HepG2 (cell line): ENCODE data around the gene BMP8B. TPM values are rescaled to one million over a fixed set of nuclear protein-coding genes. Genes with fewer than 3 reads are reported as not detected.
A peak's percentile ranks its signal among the peaks of the same experiment; 100 is the strongest.

Experiments used
- ATAC-seq: fragments of 200-7000 bp; cut with Tn5 transposase; 3 replicates; pipeline ENCODE4 v1.9.1; 2020; ENCODE audit warnings: mild to moderate bottlenecking, moderate library complexity
- Bru-seq: library from RNA; stranded (reverse); fragments of 400-500 nt; gene quantifications from one replicate; lab custom pipeline; 2021; lab: Mats Ljungman, UMichigan
- BruChase-seq, 2 experiments: library from RNA; stranded (reverse); fragments of 400-500 nt; gene quantifications; one replicate each; lab custom pipeline; 2021; lab: Mats Ljungman, UMichigan
- BruUV-seq: library from RNA; stranded (reverse); fragments of 400-500 nt; replicated peaks from 2 replicates; lab custom pipeline; 2021; lab: Mats Ljungman, UMichigan
- CTCF ChIA-PET: fragments of 300-600 bp; formaldehyde crosslinking; extraction: SDS; loops from one replicate; lab custom pipeline; 2021; ENCODE audit warnings: low total read pairs, inconsistent platforms, low intra/inter-chr PET ratio; lab: Yijun Ruan, JAX
- POLR2A ChIA-PET: fragments of 350-600 bp; sonication (Branson Sonifier 250); formaldehyde crosslinking; loops from one replicate; lab custom pipeline; 2020; ENCODE audit warnings: antibody characterized with exemption, inconsistent platforms; lab: Yijun Ruan, JAX
- DNase-seq: peaks from one replicate; pipeline ENCODE4 v3.0.0-alpha.2; 2015; ENCODE audit warnings: low spot score
- FAIRE-seq: peaks from 3 replicates; lab custom pipeline; 2011; peaks lifted over from hg19 to GRCh38; lab: Jason Lieb, UNC
- H2AFZ ChIP-seq: one replicate; pipeline ENCODE4 v1.6.1; 2011; ENCODE audit warnings: low read length, inconsistent platforms
- H3K27ac ChIP-seq: fragments of 300-600 bp; 3 replicates; pipeline ENCODE4 v1.8.0; 2011; ENCODE audit warnings: mixed run types, mild to moderate bottlenecking, mixed read lengths, low read length, inconsistent platforms; ENCODE audit not compliant: insufficient read depth; ENCODE audit errors: extremely low read length
- H3K27me3 ChIP-seq, 2 experiments: fragments of 200-600 bp in 1 of 2; 2 replicates in 1 of 2; 3 replicates in 1 of 2; pipeline versions ENCODE4 v1.6.0 to v1.8.0; 2011; ENCODE audit warnings: low read length in 2 of 2, mild to moderate bottlenecking in 2 of 2, moderate library complexity in 2 of 2, inconsistent platforms in 1 of 2; ENCODE audit not compliant: insufficient read depth in 2 of 2, control insufficient read depth in 1 of 2
- H3K36me3 ChIP-seq, 2 experiments: fragments of 200-600 bp in 1 of 2; replicated peaks in 1 of 2; 2 replicates in 1 of 2; 3 replicates in 1 of 2; pipeline versions ENCODE4 v1.5.1 to v1.8.0; 2011; ENCODE audit warnings: low read length in 2 of 2, inconsistent platforms in 1 of 2; ENCODE audit not compliant: insufficient read depth in 2 of 2, control insufficient read depth in 1 of 2
- H3K4me1 ChIP-seq: 2 replicates; pipeline ENCODE4 v1.5.1; 2012; ENCODE audit warnings: low read length, inconsistent platforms; ENCODE audit not compliant: insufficient read depth
- H3K4me2 ChIP-seq: 2 replicates; pipeline ENCODE4 v1.6.0; 2011; ENCODE audit warnings: low read depth, low read length, inconsistent platforms
- H3K4me3 ChIP-seq, 3 experiments: fragments of 200-600 bp in 1 of 3; sonication (generic), shearing (Covaris generic) in 1 of 3; replicated peaks in 1 of 3; 2 replicates each; pipeline ENCODE4 v1.5.1; 2011 to 2016; ENCODE audit warnings: low read length in 3 of 3, inconsistent platforms in 2 of 3, low read depth in 2 of 3, mild to moderate bottlenecking in 2 of 3, control low read depth in 1 of 3, mixed read lengths in 1 of 3; ENCODE audit not compliant: insufficient read depth in 1 of 3
- H3K79me2 ChIP-seq: one replicate; pipeline ENCODE4 v1.6.1; 2011; ENCODE audit warnings: low read length, inconsistent platforms; ENCODE audit not compliant: insufficient read depth
- H3K9ac ChIP-seq: 2 replicates; pipeline ENCODE4 v1.6.0; 2011; ENCODE audit warnings: mild to moderate bottlenecking, low read depth, low read length, inconsistent platforms; ENCODE audit not compliant: insufficient read depth
- H3K9me3 ChIP-seq: 2 replicates; pipeline ENCODE4 v1.5.1; 2012; ENCODE audit warnings: mild to moderate bottlenecking, low read length
- H4K20me1 ChIP-seq: 2 replicates; pipeline ENCODE4 v1.6.0; 2011; ENCODE audit warnings: inconsistent platforms, mild to moderate bottlenecking, low read length, moderate library complexity; ENCODE audit not compliant: insufficient read depth
- EED ChIP-seq: sonication (generic); formaldehyde crosslinking; IDR thresholded peaks from 2 replicates; pipeline ENCODE4 v1.5.0; 2020; ENCODE audit warnings: mild to moderate bottlenecking, missing genetic modification reagents
- ELF3 ChIP-seq: IDR thresholded peaks from 2 replicates; pipeline ENCODE4 v1.6.1; 2016; ENCODE audit warnings: missing genetic modification reagents, missing compliant biosample characterization
- FOSL2 ChIP-seq: sonication (generic); formaldehyde crosslinking; IDR thresholded peaks from 2 replicates; pipeline ENCODE4 v1.4.0; 2020; ENCODE audit warnings: missing genetic modification reagents
- PHF21A ChIP-seq: sonication (generic); formaldehyde crosslinking; IDR thresholded peaks from 2 replicates; pipeline ENCODE4 v1.5.0; 2020; ENCODE audit warnings: mild to moderate bottlenecking, missing genetic modification reagents
- PHF5A ChIP-seq: IDR thresholded peaks from one replicate; pipeline ENCODE4 v1.6.1; 2018; ENCODE audit warnings: low read depth, missing genetic modification reagents; ENCODE audit not compliant: unreplicated experiment
- RNF2 ChIP-seq: fragments of 450-650 bp; conservative IDR thresholded peaks from 2 replicates; pipeline ENCODE4 v1.6.1; 2016; ENCODE audit warnings: low read depth
- SP4 ChIP-seq: sonication (generic); formaldehyde crosslinking; IDR thresholded peaks from 2 replicates; pipeline ENCODE4 v1.8.1; 2023; ENCODE audit warnings: mild to moderate bottlenecking, missing genetic modification reagents
- ZBTB7A ChIP-seq: sonication (generic); formaldehyde crosslinking; IDR thresholded peaks from 2 replicates; pipeline ENCODE4 v1.8.0; 2022; ENCODE audit warnings: mild to moderate bottlenecking, missing genetic modification reagents
- ZFY ChIP-seq: sonication (generic); formaldehyde crosslinking; IDR thresholded peaks from 2 replicates; pipeline ENCODE4 v1.4.0; 2020; ENCODE audit warnings: missing genetic modification reagents
- ZNF468 ChIP-seq: sonication (generic); formaldehyde crosslinking; IDR thresholded peaks from 2 replicates; pipeline ENCODE4 v1.8.0; 2022; ENCODE audit warnings: mild to moderate bottlenecking, moderate library complexity, missing genetic modification reagents
- ZNF563 ChIP-seq: sonication (generic); formaldehyde crosslinking; IDR thresholded peaks from 2 replicates; pipeline ENCODE4 v1.8.0; 2022; ENCODE audit warnings: mild to moderate bottlenecking, moderate library complexity, missing genetic modification reagents
- ZNF687 ChIP-seq: sonication (generic); formaldehyde crosslinking; IDR thresholded peaks from 2 replicates; pipeline ENCODE4 v1.5.1; 2020; ENCODE audit warnings: mild to moderate bottlenecking, missing genetic modification reagents, moderate library complexity
- ZNF776 ChIP-seq: sonication (generic); formaldehyde crosslinking; IDR thresholded peaks from 2 replicates; pipeline ENCODE4 v1.4.0; 2020; ENCODE audit warnings: mild to moderate bottlenecking, missing genetic modification reagents
- WGBS: methylation state at CpG from one replicate; pipeline ENCODE4 v1.1.6; 2017; ENCODE audit warnings: low lambda C conversion rate; 5-methylcytosine and 5-hydroxymethylcytosine counted together
- in situ Hi-C: cut with HindIII; loops from 2 replicates; pipeline ENCODE4 v1.10.0; 2017; ENCODE audit warnings: low pct_unique_long_range_greater_than_20kb; ENCODE audit not compliant: extremely low pct_ligation_motif_present
- intact Hi-C: fragments of 100-400 bp; cut with micrococcal nuclease; formaldehyde crosslinking; loops from one replicate; pipeline ENCODE4 v1.10.0; 2022; ENCODE audit not compliant: unreplicated experiment
- long read RNA-seq, 2 experiments: library from RNA in 1 of 2; library from polyadenylated mRNA in 1 of 2; stranded (forward) in 1 of 2; unstranded in 1 of 2; transcript quantifications; one replicate each; pipeline ENCODE4 v2.0.0, GENCODE V29; 2019 to 2022
- polyA minus RNA-seq, 3 experiments: library from RNA; depleted of rRNA, polyadenylated mRNA; stranded (reverse); fragments of >200 nt; gene quantifications; 2 replicates each; pipeline ENCODE4 v1.2.3, GENCODE V29; 2011; ENCODE audit warnings: low replicate concordance in 1 of 3
- polyA plus RNA-seq, 8 experiments: library from polyadenylated mRNA; depleted of rRNA in 3 of 8; stranded (reverse) in 7 of 8; unstranded in 1 of 8; fragments of >200 nt; fragmentation: Illumina TruSeq in 4 of 8; extraction: Trizol in 4 of 8; gene quantifications; 2 replicates each; pipeline versions ENCODE4 v1.2.1 to v1.2.3, GENCODE V29; 2011 to 2016; ENCODE audit warnings: low read depth in 4 of 8, missing spikeins in 1 of 8, mixed read lengths in 1 of 8; ENCODE audit not compliant: insufficient read depth in 1 of 8
- total RNA-seq, 5 experiments: library from RNA; depleted of rRNA; stranded (reverse); fragments of >200 nt; fragmentation: Illumina TruSeq; extraction: Trizol; gene quantifications; 2 replicates each; pipeline ENCODE4 v1.2.3, GENCODE V29; 2016; ENCODE audit warnings: low read depth in 1 of 5

BMP8B gene, protein sequence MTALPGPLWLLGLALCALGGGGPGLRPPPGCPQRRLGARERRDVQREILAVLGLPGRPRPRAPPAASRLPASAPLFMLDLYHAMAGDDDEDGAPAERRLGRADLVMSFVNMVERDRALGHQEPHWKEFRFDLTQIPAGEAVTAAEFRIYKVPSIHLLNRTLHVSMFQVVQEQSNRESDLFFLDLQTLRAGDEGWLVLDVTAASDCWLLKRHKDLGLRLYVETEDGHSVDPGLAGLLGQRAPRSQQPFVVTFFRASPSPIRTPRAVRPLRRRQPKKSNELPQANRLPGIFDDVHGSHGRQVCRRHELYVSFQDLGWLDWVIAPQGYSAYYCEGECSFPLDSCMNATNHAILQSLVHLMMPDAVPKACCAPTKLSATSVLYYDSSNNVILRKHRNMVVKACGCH
- total RNA-seq (2016; rRNA removed; fragmentation: Illumina TruSeq; extraction: Trizol) (0.14 and 0.29 TPM in 2 replicates), polyA plus RNA-seq (2011; rRNA removed) (0.41 and 0.48 TPM in 2 replicates), polyA minus RNA-seq (2011; rRNA and poly(A)+ RNA removed; ENCODE audit: low replicate concordance) (0.62 and 4.1 TPM in 2 replicates), Bru-seq, nascent RNA (percentile 29 among the genes with signal in this experiment), BruChase-seq, experiment 1, labeled RNA remaining after a 6-hour chase (percentile 34 among the genes with signal in this experiment), BruChase-seq, experiment 2, labeled RNA remaining after a 2-hour chase (percentile 30 among the genes with signal in this experiment)
- total RNA-seq (2016; cell fraction: cytosol; rRNA removed; fragmentation: Illumina TruSeq; extraction: Trizol; ENCODE audit: low read depth), result not detected in 2 replicates
- 0.22 and 0.36 TPM in 2 replicates for total RNA-seq (2016; cell fraction: insoluble cytoplasmic fraction; rRNA removed; fragmentation: Illumina TruSeq; extraction: Trizol)
- total RNA-seq (2016; cell fraction: membrane; rRNA removed; fragmentation: Illumina TruSeq; extraction: Trizol), result 0.09 and 0.17 TPM in 2 replicates
- total RNA-seq (2016; cell fraction: nucleus; rRNA removed; fragmentation: Illumina TruSeq; extraction: Trizol), result 0.22 and 0.34 TPM in 2 replicates
- polyA plus RNA-seq (2011; cell fraction: cytosol; rRNA removed), result 0.24 and 0.41 TPM in 2 replicates
- polyA plus RNA-seq (2011; cell fraction: nucleus; rRNA removed), result 0.24 and 0.33 TPM in 2 replicates
- 0.68 and 0.78 TPM in 2 replicates for polyA plus RNA-seq (2012)
- polyA plus RNA-seq (2016; cell fraction: cytosol; fragmentation: Illumina TruSeq; extraction: Trizol; ENCODE audit: low read depth), result 0.03 TPM in 2 replicates
- 0.24 and 0.44 TPM in 2 replicates for polyA plus RNA-seq (2016; cell fraction: insoluble cytoplasmic fraction; fragmentation: Illumina TruSeq; extraction: Trizol; ENCODE audit: low read depth)
- polyA plus RNA-seq (2016; cell fraction: membrane; fragmentation: Illumina TruSeq; extraction: Trizol; ENCODE audit: low read depth), result 0.06 and 0.09 TPM in 2 replicates
- polyA plus RNA-seq (2016; cell fraction: nucleus; fragmentation: Illumina TruSeq; extraction: Trizol; ENCODE audit: insufficient read depth, low read depth), result 0.37 and 0.51 TPM in 2 replicates
- polyA minus RNA-seq (2011; cell fraction: cytosol; rRNA and poly(A)+ RNA removed), result 0.40 and 0.44 TPM in 2 replicates
- polyA minus RNA-seq (2011; cell fraction: nucleus; rRNA and poly(A)+ RNA removed), result 0.12 and 0.26 TPM in 2 replicates
- long read RNA-seq, experiment 1, partial matches to known transcripts, result 0 of 2 reads
- long read RNA-seq, experiment 1, other reads (novel, unspliced or antisense), result 2 of 2 reads
- long read RNA-seq, experiment 2, partial matches to known transcripts, result 0 of 2 reads
- long read RNA-seq, experiment 2, other reads (novel, unspliced or antisense), result 2 of 2 reads

GRCh38 chr1:39788758-39789570, at the start of gene BMP8B:
Gene BMP8B (minus strand): TSS chr1:39788865. CDS start chr1:39788485, 380 bp downstream.
- Histone ChIP-seq H3K4me1 (peaks cover 7% of the 10 kb centered on the region), H3K79me2 (no peaks in the 10 kb centered on the region), H3K27me3 (peaks cover 0 to 15% of the 10 kb centered on the region in 2 experiments; a peak in 3 of 5 replicates), H3K36me3 (no peaks in the 10 kb centered on the region), H3K27ac (no peak within 1 kb of the TSS), H2AFZ (no peak within 1 kb of the TSS), H3K4me3 (peak within 1 kb of the TSS in 2 of 3 experiments; percentile 54 to 58; a peak in 3 of 6 replicates), H3K9ac (peak within 1 kb of the TSS; percentile 39; the same call in 1 of the 2 replicates), H3K9me3 (no peaks in the 10 kb centered on the region), H3K4me2 (peak within 1 kb of the TSS; percentile 57), H4K20me1 (no peaks in the 10 kb centered on the region)
- CTCF ChIA-PET, result no interaction called here
- POLR2A ChIA-PET, result interaction anchor here (0.6 to 1.1 kb wide), 3 partner anchors 10 to 705 kb away, joined by 3 to 4 read pairs (median 3); partner anchors contain the start of gene PPIE
- in situ Hi-C loops, result no loop called here
- ATAC-seq (peak; percentile 78), DNase-seq (no peak), FAIRE-seq (no peak)
- 66% methylated on average over 9 of the region's 91 CpGs for WGBS
- BruUV-seq, result no TSS peak
- intact Hi-C loops, result no loop called here
- TF ChIP-seq PHF21A (CRISPR knock-in tag) (0 out of 2 replicates have a peak, but pooled peaks have one; percentile 17), ZNF468 (CRISPR knock-in tag) (0 out of 2 replicates have a peak, but pooled peaks have one; percentile 47), SP4 (peak; percentile 31; the same call in 1 of the 2 replicates), ZNF687 (CRISPR knock-in tag) (peak; percentile 80), EED (peak; percentile 27; the same call in 1 of the 2 replicates), RNF2 (peak; percentile 50; the same call in 1 of the 2 replicates), ZNF776 (CRISPR knock-in tag) (peak; percentile 45; the same call in 1 of the 2 replicates), ZNF563 (peak; percentile 78; the same call in 1 of the 2 replicates), ELF3 (CRISPR knock-in tag) (peak; percentile 10; the same call in 1 of the 2 replicates), PHF5A (CRISPR knock-in tag) (no peak), ZFY (CRISPR knock-in tag) (peak; percentile 64; the same call in 1 of the 2 replicates), FOSL2 (CRISPR knock-in tag) (no peak), ZBTB7A (CRISPR knock-in tag) (no peak)
